Measurements from ENCODE around the gene TLN1.

The TLN1 gene

DNA sequence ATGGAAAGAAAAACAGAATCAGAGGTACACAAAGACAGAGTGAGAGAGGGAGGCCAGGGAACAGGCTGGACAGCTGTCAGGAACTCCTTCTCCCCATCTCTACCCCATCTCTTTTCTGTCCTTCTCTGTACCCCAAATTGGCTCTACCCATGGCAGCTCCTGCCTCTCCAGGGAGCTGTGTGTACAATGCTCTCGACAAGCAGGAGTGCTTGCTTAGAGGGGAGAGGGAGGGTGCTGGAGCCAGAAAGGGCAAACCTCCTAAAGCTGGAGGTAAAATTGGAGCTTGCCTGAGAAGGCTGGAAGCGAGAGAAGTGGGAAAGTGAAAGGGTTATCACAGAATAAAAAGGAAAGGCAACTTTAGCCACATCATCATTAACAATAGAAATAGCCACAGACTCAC lies 48.7 kb downstream of the TLN1 start:
- TF ChIP-seq, protein P1, sequence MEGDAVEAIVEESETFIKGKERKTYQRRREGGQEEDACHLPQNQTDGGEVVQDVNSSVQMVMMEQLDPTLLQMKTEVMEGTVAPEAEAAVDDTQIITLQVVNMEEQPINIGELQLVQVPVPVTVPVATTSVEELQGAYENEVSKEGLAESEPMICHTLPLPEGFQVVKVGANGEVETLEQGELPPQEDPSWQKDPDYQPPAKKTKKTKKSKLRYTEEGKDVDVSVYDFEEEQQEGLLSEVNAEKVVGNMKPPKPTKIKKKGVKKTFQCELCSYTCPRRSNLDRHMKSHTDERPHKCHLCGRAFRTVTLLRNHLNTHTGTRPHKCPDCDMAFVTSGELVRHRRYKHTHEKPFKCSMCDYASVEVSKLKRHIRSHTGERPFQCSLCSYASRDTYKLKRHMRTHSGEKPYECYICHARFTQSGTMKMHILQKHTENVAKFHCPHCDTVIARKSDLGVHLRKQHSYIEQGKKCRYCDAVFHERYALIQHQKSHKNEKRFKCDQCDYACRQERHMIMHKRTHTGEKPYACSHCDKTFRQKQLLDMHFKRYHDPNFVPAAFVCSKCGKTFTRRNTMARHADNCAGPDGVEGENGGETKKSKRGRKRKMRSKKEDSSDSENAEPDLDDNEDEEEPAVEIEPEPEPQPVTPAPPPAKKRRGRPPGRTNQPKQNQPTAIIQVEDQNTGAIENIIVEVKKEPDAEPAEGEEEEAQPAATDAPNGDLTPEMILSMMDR (IDR thresholded peaks at IDR 0.05; ENCODE audit: borderline replicate concordance, insufficient read depth, low read depth, low read length), result no peak
- H3K4me3 ChIP-seq (ENCODE audit: low read depth, low read length), result no peak overlapping the region

- TF ChIP-seq, protein P1 (IDR thresholded peaks at IDR 0.05; ENCODE audit: borderline replicate concordance, insufficient read depth, low read depth, low read length), result no peak
- no peak overlapping the region for H3K4me3 ChIP-seq (ENCODE audit: low read depth, low read length)
These were observed 49.3 kb downstream of the TLN1 start for GRCh38 chr9:35682520-35683315.

DNA sequence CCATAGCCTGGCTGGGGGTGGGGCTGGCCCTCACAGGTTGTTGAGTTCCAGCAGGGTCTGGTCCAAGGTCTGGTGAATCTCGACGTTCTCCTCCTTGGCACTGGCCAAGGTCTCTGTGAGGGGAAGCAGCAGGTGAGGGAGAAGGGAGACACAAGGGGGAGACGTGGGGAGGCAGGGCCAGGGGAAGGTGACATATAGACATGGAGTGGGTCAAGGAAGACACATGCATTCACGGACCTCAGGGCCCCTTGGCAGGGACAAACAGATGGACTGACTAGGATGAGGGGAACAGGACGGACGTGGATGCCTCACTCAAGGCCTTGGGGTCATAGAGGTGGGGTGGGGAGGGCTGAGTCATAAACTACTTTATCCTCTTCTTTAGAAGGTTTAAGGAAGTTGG lies 49.9 kb downstream of the TLN1 start:
- TF ChIP-seq, protein P1 (IDR thresholded peaks at IDR 0.05; ENCODE audit: borderline replicate concordance, insufficient read depth, low read depth, low read length), result no peak
- no peak overlapping the region for H3K4me3 ChIP-seq (ENCODE audit: low read depth, low read length)

DNA sequence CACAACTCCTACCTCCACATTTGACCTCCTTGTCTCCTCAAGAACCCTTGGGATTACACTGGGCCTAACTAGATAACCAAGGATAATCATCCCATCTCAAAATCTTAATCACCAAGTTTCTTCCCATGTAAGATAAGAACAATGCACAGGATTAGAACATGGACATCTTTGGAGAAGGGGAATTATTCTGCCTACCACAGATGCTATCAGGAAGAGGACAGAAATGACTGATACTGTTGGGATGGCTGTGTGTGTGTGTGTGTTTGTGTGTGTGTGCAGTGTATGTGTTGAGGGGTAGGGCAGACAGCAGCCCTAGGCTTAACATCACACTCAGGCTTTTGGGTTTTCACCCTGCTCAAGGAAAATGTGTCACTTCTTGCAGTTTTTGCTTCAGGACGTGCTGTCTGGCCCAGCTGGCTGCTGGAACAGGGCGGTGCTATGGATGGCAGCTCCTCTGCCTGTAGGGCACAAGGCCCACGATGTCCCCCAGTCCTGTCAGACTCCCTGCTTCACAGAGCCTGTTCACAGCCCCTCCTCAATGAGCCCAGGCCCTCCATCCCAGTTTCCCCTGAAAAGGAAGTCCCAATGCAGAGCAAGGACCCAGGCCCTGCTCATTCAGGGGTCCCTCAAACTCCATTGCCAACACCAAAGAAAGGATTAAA lies 50.5 kb downstream of the TLN1 start:
- no peak overlapping the region for H3K4me3 ChIP-seq (ENCODE audit: low read depth, low read length)
- TF ChIP-seq, protein P1 (IDR thresholded peaks at IDR 0.05; ENCODE audit: borderline replicate concordance, insufficient read depth, low read depth, low read length), result no peak

- H3K4me3 ChIP-seq (ENCODE audit: low read depth, low read length), result no peak overlapping the region
- TF ChIP-seq, protein P1 (IDR thresholded peaks at IDR 0.05; ENCODE audit: borderline replicate concordance, insufficient read depth, low read depth, low read length), result no peak
These were observed 51.5 kb downstream of the TLN1 start for GRCh38 chr9:35680331-35681105.

DNA sequence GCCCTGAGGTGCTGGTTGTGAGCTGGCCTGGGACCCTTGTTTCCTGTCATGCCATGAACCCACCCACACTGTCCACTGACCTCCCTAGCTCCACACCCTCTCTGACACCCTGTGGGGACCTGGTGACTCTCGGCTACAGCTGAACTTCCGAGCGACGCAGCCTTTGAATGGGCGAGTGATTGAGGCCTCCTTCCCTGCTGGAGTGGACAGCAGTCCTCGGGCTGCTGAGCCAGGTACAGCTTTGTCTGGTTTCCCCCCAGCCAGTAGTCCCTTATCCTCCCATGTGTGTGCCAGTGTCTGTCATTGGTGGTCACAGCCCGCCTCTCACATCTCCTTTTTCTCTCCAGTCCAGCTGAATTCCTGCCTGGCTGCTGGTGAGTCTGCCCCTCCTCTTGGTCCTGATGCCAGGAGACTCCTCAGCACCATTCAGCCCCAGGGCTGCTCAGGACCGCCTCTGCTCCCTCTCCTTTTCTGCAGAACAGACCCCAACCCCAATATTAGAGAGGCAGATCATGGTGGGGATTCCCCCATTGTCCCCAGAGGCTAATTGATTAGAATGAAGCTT lies 52.1 kb downstream of the TLN1 start:
- no peak overlapping the region for H3K4me3 ChIP-seq (ENCODE audit: low read depth, low read length)
- TF ChIP-seq, protein P1 (IDR thresholded peaks at IDR 0.05; ENCODE audit: borderline replicate concordance, insufficient read depth, low read depth, low read length), result no peak

All from GM12875 (cell line).